Left lobe of liver (tissue), 2 donors: ENCODE measurements around the gene RPL36A. TPM values are rescaled to one million over a fixed set of nuclear protein-coding genes. Genes with fewer than 3 reads are reported as not detected.

Source experiments
- ATAC-seq: fragments of 200-7000 bp; cut with Tn5 transposase; one replicate; pipeline ENCODE4 v1.9.1; 2020; ENCODE audit warnings: mild to moderate bottlenecking, moderate library complexity
- DNase-seq: peaks from one replicate; pipeline ENCODE4 v3.0.0-alpha.2; 2020; ENCODE audit warnings: low spot score
- total RNA-seq: library from RNA; stranded (reverse); gene quantifications from one replicate; pipeline ENCODE4 v1.2.1, GENCODE V29; 2021
- donor health status: DM: no; HTN: no; CAD: no; lungs with moderate emphysema.
- donor health status: DM: no; HTN: yes; CAD: no.

RPL36A gene
- total RNA-seq, 1 donor from 2014 or later: 39.4 TPM

DNA sequence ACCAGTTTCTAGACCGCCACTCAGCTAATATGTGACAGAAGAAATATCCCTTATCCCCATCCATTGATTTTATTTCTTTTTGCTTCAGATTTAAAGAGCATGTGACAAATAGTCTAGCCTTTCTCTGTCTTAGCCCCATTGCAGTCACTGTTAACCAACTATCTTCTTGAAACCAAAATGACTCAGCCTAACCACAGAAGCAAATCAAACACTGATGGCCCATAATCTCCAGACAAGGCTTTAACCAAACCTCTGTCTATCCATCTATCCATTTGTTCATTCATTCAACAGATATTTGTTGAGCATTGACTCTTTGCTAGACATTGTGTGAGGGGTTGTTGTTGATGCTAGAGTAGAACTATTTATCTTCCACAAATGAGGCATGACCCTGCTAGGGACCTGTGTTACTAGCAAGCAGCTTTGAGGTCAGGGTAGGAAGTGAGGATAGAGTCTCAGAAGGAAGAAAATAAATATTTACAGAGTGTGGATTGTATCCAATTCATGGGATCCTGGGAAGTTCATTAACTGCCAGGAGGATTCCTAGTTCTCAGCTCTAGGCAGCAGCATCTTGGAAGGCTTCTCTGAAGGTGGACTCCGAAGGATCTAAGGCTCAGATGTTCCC is 39.8 kb downstream of the RPL36A start:
- ATAC-seq (no peak), DNase-seq (no peak)

- DNase-seq (no peak), ATAC-seq (no peak)
Measured at GRCh38 chrX:101442085-101442484, 51.3 kb downstream of the RPL36A start.

Other genes starting within 250 kb of the RPL36A start
- gene DRP2, start 171.2 kb upstream of the RPL36A start, total RNA-seq: not detected
- gene TAF7L, start 99.7 kb upstream of the RPL36A start, total RNA-seq: 0.08 TPM
- 18.6 TPM for gene TIMM8A, start 42.3 kb upstream of the RPL36A start, total RNA-seq
- gene BTK, start 4.8 kb upstream of the RPL36A start, total RNA-seq: 1.3 TPM
- gene GLA, start 16.9 kb downstream of the RPL36A start, total RNA-seq: 8.2 TPM
- 22.9 TPM for gene HNRNPH2, start 17.2 kb downstream of the RPL36A start, total RNA-seq
- gene ARMCX4, start 94.4 kb downstream of the RPL36A start, total RNA-seq: 4.3 TPM
- 0.88 TPM for gene ARMCX1, start 159.5 kb downstream of the RPL36A start, total RNA-seq
- 8.8 TPM for gene ARMCX6, start 227.0 kb downstream of the RPL36A start, total RNA-seq
- 21.5 TPM for gene ARMCX3, start 232.1 kb downstream of the RPL36A start, total RNA-seq